ENCODE measurements around the gene EGFR.

Gene EGFR

DNA sequence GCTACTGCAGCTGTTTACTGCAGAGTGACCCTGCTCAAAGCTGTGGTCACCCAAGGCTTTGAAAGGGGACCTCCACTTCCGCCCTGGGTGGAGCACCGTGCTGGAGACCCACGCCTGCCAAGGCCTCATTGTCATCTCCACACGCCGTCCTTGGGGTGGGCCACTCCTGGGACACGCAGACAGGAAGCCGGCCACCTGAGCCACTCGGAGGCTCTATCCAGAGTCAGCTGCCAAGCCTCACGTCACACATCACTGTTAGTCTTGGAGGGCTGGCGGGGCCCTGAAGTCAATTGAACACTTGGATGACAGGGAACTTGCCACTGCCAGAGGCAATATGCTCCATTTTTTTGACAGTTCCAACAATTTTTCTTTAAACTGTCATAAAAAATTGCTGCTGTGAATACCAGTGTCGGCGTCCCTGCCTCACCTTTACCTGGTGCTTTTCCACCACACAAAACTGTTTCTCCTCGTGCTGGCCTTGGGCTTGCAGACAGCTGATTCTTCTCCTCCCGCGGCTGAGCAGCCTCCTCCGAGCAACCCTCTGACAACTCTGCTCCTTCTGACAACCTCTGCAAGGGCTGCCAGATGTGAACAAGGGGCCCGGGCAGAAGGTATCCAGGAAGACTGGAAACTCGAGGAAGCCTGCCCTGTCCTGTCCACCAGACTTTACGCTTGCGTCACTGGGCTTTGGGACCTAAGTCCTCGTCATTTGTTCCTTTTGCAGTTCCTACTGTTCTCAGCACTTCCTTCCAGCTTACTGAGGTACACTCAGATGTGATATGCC, 81.9 kb downstream of the EGFR start:
- no peak for DNase-seq (ENCODE audit: low read depth in 2 of 2)

DNA sequence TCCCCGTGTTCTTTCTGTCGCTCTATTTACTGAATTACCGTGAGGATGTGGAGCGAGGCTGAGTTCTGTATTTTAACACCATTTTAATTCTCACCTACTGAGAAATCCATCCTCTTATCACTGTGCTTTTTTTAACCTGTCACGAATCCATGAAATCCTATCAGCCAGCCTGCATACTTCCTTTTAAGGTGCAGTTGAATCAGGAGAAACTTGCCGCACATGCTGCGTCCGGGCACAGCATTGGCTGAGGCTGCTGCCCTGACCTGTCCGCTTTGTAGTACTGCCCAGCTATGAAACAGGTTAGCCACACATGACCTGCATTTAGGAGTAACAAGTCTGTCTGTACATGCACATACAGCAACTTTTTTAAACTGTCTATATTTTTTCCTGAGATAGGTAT, 82.5 kb downstream of the EGFR start:
- no peak for DNase-seq (ENCODE audit: low read depth in 2 of 2)

DNA sequence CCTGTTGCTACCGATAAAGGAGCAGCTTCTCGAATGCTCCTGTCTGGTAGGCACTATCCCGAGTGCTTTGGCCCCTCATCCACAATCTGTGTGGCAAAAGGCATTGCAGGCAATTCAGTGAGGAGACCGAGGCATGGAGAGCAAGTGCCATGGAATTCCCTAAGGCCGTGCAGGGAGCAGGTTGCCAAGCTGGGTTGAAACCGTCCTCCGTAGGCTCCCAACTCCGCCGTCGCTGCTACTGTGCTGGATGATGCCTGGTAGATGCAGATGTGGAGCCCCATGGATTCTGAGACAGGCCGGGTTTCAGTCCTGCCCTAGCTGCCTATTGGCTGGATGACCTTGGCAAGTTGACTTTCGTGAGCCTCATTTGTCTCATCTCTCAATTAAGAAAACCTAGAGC, 85.3 kb downstream of the EGFR start:
- no peak for DNase-seq (ENCODE audit: low read depth in 2 of 2)

DNA sequence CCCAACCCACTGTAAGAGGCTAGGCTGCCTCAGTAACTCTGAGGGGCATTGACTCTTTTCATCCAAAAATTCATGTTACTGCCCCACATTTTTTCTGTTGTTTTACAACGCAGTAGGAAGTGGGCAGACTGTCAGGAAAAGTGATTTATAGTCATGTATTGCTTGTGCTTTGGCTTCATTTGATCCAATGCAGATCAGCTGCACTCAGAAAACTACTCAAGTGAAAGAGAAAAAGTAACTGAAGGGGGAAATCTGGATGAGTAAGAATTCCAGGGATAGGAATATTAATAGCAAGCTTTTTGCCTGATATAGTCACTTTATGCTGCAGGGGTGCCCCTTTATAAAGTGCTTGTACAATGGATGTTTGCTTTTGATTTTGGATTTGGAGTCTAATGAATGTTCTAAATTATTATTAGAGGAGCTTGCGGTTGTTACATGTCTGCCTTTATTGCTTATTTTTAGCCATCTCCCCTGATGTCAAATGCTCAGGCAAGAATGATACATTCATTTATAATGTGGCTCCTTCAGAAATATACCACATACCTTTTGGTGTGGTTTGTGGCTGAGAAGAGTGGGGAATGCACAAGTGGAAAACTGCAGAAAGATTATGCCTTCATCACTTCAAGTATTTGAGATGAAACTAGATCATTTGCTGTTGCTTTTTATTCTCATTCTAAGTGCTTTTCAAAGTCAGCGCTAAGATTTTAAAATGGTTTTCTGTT, 86.1 kb downstream of the EGFR start:
- no peak for DNase-seq (ENCODE audit: low read depth in 2 of 2)

DNA sequence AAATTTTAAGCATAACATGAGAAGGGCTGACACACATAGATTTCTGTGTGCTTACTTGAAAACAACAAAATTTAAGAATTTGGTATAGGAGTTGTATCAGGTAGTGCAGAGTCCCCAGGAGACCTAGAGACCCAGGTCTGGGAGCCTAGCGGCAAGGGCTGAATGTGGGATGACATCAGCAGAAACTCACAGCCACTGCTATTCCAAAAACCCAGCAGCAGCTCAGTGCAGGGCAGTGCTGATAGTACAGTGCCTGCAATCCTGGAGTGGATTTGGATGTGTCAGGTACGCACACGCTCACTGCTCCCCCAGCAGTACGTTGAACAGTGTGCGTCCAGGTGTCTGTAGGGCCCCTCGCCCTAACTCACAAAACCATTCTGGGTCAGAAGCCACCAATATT, 87.1 kb downstream of the EGFR start:
- no peak for DNase-seq (ENCODE audit: low read depth in 2 of 2)

DNA sequence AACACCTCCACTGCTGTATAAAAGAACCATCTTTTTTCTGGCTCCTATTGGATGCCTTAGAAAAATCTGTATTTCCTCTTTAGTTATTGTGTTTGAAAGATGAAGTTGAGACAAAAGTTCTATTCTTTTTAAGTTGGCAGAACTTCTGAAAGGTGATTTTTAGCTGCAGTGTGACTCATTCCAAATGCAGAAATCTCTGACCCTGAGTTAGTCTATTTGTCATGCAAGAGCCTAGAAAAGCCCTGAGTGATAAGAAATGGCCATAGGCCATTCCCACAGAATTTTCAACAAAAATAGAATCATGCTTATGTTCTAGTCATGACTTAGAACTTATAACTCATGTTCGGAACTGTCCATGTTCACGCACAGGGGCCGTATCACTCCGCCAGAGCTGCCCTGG, 89.1 kb downstream of the EGFR start:
- no peak for DNase-seq (ENCODE audit: low read depth in 2 of 2)

DNA sequence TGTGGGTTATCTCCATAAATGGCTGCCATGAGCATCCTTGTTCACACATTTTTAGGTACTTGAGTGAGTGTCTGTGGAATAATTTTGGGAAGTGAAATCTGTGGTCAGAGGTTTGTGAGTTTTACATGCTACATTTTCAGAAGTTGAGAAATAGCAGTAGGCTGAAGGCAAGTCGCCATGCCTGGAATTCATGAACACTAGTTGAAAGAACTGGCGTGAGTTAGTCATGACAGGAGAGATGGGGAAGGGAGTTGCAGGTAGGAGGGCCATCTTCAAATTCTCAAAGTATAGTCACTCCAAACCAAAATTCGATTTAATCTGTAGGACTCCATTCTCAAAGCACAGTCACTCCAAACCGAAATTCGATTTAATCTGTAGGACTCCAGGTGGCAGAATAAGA, 89.6 kb downstream of the EGFR start:
- no peak for DNase-seq (ENCODE audit: low read depth in 2 of 2)

DNA sequence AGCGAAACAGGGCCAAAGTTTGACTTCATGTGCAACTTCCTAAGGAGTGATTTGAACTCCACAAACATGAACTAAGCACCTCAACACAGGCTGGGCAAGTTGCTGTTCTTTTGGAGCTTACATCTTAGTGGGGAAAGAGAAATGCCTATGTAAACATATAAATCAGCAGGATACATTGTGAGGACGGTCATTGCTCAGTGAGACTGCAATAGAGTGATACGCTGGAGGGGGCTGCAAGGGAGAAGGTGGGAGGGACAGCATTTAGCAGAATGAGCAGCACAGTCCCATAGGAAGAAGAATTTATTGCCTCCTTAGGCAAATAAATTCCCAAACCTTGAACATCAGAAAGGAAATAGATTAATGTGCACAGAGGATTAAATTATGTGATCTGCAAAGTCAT, 90.0 kb downstream of the EGFR start:
- no peak for DNase-seq (ENCODE audit: low read depth in 2 of 2)

DNA sequence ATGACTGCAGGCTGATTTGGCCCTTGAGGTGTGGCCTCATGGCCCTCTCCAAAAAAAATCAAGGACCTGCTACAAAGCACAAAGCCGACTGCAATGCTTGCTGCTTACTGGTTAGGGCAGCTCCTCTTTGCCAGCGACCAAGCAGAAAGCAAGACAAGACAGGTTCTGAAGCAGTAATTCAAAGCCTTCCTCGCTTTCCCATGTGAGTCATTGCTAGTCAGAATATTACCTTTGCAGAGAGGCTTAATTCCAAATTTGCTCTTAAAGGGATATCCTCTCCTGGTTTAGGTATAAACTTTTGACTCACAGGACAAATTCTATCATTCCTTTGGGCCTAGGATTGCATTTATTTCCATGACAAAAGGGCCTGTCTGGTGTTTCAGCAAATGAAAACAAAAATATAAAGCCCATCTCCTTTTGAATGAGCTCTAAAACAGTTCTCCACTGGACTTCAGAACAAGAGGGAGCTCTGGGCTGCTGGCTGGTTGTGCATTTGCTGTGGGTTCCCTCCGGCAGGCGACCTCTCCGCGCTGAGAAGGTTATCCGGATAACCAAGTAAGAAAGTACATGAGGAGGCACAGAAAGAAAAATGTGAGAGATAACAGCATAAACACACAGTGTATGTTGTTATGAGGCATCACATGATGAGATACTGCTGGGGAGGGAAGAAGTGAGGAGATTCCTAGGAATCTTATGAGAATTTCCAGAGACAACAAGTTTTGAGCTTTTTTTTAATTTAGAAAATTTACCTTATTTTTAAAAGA, 90.8 kb downstream of the EGFR start:
- no peak for DNase-seq (ENCODE audit: low read depth in 2 of 2)

DNA sequence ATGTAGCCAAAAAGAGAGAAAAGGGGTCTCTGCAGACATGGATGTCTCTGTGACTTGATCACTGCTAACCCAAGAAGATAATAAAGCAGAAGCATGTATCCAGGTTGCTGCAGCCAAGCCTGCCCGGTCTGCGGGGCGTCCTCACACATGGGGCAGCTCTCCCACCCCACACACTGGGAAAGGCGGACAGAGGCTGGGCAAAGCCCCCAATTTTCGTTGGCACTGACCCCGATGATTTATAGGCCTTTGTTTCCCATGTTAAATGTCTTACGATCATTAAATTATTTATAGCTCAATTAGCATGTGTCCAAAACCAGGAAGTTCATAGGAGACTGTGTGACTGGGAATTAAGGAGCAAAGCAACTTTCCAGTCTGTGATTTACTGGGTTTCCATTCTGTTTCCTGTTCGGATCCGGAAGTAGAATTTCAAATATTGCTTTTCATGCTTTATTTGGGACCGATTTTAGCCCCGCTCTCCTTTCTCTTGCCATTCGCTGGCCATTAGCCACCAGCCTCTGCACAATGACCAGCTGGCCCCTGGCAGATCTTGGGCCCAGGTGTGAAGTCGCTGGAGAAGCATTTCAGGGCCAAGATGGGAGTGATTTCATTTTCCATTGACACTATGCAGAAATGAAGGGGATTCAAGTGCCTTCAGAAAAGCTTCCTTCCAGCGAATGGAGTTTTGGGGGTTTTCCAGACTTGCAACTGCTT, 91.6 kb downstream of the EGFR start:
- DNase-seq (ENCODE audit: low read depth in 2 of 2) = no peak

DNA sequence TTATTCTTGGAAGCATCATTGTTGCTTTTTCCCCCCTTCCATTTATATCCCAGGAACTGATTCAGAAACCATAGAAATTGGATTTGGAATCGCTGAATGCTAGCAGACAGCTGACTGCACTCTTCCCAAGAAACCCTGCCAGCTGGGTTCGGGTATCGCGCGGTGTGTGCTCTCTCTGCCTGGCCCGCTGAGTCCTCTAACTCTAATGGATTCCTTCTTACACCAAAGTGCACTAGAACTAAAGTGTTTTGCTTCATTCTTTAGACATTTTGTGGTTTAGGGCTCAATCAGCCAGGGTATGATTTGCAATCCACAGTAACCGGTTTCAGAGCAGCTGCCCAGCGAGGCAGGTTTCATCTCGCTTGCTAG, 92.2 kb downstream of the EGFR start:
- DNase-seq (ENCODE audit: low read depth in 2 of 2) = no peak

DNA sequence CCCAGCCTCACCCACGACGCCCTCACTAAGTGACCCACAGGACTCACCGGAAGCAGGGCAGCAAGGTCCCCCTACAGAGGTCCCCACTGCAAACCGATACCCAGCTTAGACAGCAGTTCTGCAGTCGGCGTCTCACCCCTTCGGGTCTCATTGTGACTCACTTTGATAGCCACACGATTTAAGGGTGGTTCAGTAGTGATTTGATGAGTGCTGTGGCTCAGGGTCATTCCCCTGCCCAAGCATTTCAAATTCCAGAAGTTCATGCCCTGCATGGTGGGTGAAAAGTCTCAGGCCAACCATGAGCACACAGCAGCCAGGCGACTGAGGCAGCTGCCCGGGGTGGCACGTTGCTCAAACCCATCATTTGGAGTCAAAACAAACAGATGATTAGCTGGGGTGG, 93.2 kb downstream of the EGFR start:
- no peak for DNase-seq (ENCODE audit: low read depth in 2 of 2)

DNA sequence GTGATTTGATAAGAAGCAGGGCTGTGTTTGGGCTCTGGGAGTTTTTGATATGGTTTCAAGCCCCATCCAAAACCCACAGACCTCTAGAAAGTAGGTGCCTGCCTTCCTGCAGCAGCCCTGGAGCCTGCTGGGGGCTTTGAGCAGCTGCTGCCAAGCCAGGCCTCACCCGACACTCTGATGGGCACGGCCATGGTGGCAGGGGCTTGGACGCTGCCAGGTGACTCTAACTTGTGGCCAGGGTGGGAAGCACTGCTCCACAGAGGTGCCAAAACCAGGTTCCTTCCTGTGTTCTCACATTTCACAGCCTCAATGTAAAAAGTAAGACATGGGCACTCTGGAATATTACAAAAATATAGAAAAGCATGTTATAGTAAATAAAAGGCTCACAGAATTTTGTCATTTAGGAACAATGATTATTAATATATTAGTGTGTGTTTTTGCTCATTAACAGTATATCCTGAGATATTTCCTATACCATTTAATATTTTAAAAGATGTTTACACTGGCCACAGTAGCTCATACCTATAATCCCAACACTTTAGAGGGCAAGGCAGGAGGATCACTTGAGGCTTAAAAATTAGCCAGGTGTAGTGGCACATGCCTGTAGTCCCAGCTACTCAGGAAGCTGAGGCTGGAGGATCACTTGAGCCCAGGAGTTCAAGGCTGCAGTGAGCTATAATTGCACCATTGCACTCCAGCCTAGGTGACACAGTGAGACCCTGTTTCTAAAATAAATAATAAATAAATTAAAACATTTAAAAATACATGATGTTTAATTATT, 95.1 kb downstream of the EGFR start:
- DNase-seq (ENCODE audit: low read depth in 2 of 2) = no peak

DNA sequence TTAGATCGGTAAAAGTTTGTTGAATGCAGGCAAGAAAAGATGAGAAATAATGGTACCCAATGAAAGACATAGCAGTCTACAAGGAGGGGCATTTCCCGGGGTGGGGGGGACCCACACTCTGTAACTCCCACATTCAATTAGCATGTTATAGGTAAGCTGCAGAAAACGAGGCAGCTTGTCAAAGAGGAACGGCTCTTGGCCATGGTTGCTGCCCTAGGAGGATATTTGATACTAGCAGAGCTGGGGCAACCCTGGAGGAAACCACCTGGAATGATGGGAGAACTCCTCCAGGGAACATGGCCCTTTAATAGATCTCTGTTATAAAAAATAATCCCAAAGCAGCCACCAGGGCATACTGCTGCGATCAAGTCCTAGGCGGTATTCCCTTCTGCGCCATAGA, 98.5 kb downstream of the EGFR start:
- DNase-seq (ENCODE audit: low read depth in 2 of 2) = no peak

DNA sequence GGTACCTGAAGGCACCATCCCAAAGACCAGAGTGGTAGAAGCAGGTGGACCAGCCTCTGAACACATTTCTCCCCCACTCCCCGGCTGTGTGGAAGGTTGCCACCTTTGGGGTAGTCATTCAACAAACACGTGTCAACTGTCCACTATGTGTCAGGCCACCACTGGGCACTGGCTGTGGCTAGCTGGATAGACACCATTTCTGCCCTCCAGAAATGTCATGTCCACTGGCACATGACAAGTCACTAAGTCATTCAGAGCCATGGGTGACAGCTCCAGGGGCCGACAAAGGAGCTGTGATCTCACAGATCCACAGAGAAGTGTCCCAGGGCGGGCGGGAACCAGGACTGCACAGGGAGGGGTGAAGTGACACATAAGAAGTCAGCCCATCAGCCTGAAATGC, 99.6 kb downstream of the EGFR start:
- DNase-seq (ENCODE audit: low read depth in 2 of 2) = no peak

DNA sequence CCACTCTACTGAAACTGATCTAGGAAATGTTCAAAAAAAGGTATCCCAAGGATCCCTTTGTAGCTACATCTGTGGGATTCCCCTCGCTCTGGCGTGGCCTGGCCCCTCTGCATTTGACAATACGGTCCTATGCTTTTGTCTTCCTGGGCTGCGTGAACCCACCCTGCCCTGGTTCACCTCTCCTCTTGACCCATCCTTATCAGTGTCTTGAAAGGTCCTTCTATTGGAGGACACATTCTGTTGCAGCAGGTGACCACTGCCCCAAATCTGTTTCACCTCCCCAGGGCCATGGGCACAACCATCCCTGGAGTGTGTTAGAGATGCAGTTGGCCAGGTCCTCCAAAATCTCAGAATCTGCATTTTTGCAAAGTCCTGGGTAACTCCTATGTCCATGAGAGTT, 100.8 kb downstream of the EGFR start:
- no peak for DNase-seq (ENCODE audit: low read depth in 2 of 2)

DNA sequence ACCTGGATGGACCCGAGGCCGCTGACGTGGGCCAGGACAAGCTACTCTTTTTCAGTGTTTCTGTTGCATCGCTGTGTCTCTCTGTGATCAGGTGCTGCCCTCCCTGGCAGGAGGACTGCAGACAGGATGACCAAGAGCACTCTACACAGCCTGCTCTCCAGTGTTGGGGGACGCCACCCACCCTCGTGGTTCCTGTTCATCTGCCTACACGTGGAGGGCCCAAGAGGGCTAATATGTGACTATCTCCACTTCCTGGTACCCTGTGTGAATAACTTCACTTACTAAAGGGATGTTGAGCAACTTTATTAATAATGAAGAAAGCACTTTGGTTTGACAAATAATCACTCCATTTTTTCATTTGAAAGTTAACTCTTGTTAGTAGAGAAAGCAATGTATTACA, 101.3 kb downstream of the EGFR start:
- DNase-seq (ENCODE audit: low read depth in 2 of 2) = no peak

DNA sequence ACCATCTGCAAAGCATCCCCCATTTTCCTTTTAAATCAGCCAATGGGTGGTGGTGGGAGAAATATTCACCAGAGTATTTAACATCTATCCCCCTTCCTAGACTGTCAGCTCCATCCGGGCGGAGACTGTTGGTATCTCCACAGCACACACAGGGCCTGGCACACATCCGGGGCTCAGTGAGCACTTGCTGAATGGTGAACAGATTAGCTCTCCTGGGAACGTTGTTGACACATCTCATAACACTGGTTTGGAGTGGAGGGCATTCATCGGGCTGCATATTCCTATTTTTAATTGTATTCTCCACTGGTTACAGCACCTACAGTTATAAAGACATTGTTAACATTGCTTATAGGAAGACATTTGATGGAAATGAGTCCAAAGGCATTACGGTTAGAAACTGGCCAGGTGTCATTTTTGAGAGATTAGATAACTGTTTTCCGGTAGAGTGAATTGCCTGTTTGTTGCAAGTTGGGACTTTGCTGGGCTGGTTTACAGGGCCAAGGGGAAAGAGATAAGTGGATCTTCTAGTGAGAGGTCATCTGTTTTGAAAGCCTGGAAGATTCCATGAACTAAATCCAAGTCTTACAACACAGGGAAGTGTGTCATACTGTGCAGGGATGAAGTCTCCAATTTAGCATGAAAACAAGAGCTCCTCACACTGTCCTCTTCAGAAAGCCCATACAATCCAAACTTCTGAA, 101.8 kb downstream of the EGFR start:
- DNase-seq (ENCODE audit: low read depth in 2 of 2) = no peak

DNA sequence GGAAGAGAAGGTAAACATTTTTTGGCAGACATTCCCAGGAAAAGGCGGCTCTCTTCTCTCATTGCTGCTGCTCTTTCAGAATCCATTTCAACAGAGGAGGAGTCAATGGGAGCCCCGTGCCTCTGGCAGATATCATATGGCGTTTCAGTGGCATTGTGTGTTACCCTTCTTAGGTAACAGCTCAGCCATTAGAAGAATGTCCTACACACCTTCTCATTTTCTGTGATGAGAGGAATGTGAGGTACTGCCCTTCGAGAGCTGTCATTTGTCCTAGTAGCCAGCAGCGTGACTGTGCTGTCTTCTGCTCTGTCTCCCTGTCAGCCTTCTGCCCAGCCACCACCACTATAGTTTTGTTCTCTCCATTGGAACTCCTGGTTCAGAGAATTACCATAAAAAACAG, 102.4 kb downstream of the EGFR start:
- no peak for DNase-seq (ENCODE audit: low read depth in 2 of 2)

DNA sequence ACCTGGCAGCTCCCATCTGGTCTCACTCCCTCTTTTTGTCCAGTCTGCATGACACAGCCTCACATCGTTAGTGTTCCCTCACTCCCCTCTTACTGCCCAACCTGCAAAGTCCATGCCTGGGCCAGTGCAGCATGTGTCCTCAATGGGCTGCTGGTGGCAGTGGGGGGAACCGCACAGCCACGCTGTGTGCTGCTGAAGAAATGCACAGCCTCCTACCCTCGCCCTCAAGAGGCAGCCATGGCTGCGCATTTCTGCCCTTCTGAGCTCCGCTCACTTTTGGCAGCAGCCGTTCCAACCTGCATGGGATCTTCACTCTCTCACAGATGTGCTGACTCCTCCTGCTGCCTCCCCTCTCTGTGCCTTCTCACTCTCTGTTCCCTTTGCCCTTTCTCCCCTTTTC, 103.4 kb downstream of the EGFR start:
- DNase-seq (ENCODE audit: low read depth in 2 of 2) = no peak

All from stimulated activated CD8-positive, alpha-beta memory T cell treated with anti-CD3 and anti-CD28 coated beads, Interleukin-2, amount 100 ng/mL, for 48 hours (primary cell).